H1 (cell line): Measurements from ENCODE around the gene RGS17.

Experiments used
- ATF3 ChIP-seq: IDR thresholded peaks from 2 replicates; pipeline ENCODE4 v1.6.1; 2011; ENCODE audit warnings: low read depth, mild to moderate bottlenecking, low read length; ENCODE audit not compliant: insufficient read depth
- CTCF ChIP-seq, 3 experiments: IDR thresholded peaks; 1 replicate in 2 of 3; 2 replicates in 1 of 3; pipeline versions ENCODE4 v1.5.1 to v1.6.1; 2011; ENCODE audit warnings: low read length in 3 of 3, mild to moderate bottlenecking in 3 of 3, inconsistent platforms in 2 of 3, low read depth in 1 of 3, moderate library complexity in 1 of 3; ENCODE audit not compliant: insufficient read depth in 1 of 3; ENCODE audit errors: control extremely low read depth in 1 of 3
- EGR1 ChIP-seq: IDR thresholded peaks from 2 replicates; pipeline ENCODE4 v1.6.1; 2011; ENCODE audit warnings: low read depth, low read length, borderline replicate concordance
- POLR2A ChIP-seq, 2 experiments: IDR thresholded peaks; 1 replicate in 1 of 2; 2 replicates in 1 of 2; pipeline ENCODE4 v1.6.1; 2011; ENCODE audit warnings: low read depth in 2 of 2, low read length in 2 of 2, mild to moderate bottlenecking in 2 of 2; ENCODE audit errors: control extremely low read depth in 1 of 2
- SUZ12 ChIP-seq: fragments of 200-600 bp; sonication (generic); IDR thresholded peaks from 2 replicates; pipeline ENCODE4 v1.6.1; 2012; ENCODE audit warnings: mild to moderate bottlenecking, inconsistent platforms, low read length, moderate library complexity, mixed read lengths

GRCh38 chr6:153090241-153090930 lies 40.7 kb downstream of the RGS17 start:
- no peak for TF ChIP-seq ATF3
- no peak for TF ChIP-seq CTCF (IDR thresholded peaks at IDR 0.05; ENCODE audit: control extremely low read depth in 1 of 3, insufficient read depth in 1 of 3, low read depth in 1 of 3, low read length in 3 of 3)
- TF ChIP-seq POLR2A (IDR thresholded peaks at IDR 0.05; ENCODE audit: control extremely low read depth in 1 of 2, low read depth in 2 of 2, low read length in 2 of 2): no peak
- TF ChIP-seq EGR1: no peak
- no peak for TF ChIP-seq SUZ12
